Daoy (cell line): ENCODE data around the gene APBA1. TPM values are rescaled to one million over a fixed set of nuclear protein-coding genes. Genes with fewer than 3 reads are reported as not detected.

ENCODE experiments used
- DNase-seq: peaks from one replicate; pipeline ENCODE4 v3.0.0-alpha.2; 2015; ENCODE audit warnings: low read depth
- total RNA-seq: library from RNA; depleted of rRNA; stranded (reverse); fragments of >200 nt; shearing (Covaris generic); gene quantifications from 2 replicates; pipeline ENCODE4 v1.2.3, GENCODE V29; 2014

The APBA1 gene
- total RNA-seq, 1 experiment from 2014 or later = 6.7 TPM

- no peak for DNase-seq
These were observed 93.0 kb downstream of the APBA1 start for GRCh38 chr9:69579032-69579758.

GRCh38 chr9:69578026-69578425 lies 94.1 kb downstream of the APBA1 start:
- DNase-seq = no peak

- DNase-seq = no peak
These were observed 95.0 kb downstream of the APBA1 start for GRCh38 chr9:69577123-69577522.

GRCh38 chr9:69574057-69574456 lies 98.1 kb downstream of the APBA1 start:
- DNase-seq = no peak

GRCh38 chr9:69573651-69574050 lies 98.5 kb downstream of the APBA1 start:
- peak; percentile 71 for DNase-seq

GRCh38 chr9:69572611-69573010 lies 99.6 kb downstream of the APBA1 start:
- no peak for DNase-seq

GRCh38 chr9:69571032-69571431 lies 101.1 kb downstream of the APBA1 start:
- peak; percentile 27 for DNase-seq

- peak; percentile 63 for DNase-seq
These were observed 102.3 kb downstream of the APBA1 start for GRCh38 chr9:69569738-69570451.

GRCh38 chr9:69564557-69564956 lies 107.6 kb downstream of the APBA1 start:
- DNase-seq = no peak

GRCh38 chr9:69559126-69559525 lies 113.0 kb downstream of the APBA1 start:
- DNase-seq = no peak

- DNase-seq = no peak
These were observed 115.5 kb downstream of the APBA1 start for GRCh38 chr9:69556707-69557106.

- no peak for DNase-seq
These were observed 116.4 kb downstream of the APBA1 start for GRCh38 chr9:69555802-69556201.

- DNase-seq = peak; percentile 80
These were observed 117.2 kb downstream of the APBA1 start for GRCh38 chr9:69554945-69555344.

- DNase-seq = peak; percentile 52
These were observed 122.6 kb downstream of the APBA1 start for GRCh38 chr9:69549310-69550202.

GRCh38 chr9:69548681-69549080 lies 123.5 kb downstream of the APBA1 start:
- DNase-seq = no peak

GRCh38 chr9:69546265-69546664 lies 125.9 kb downstream of the APBA1 start:
- peak; percentile 12 for DNase-seq

GRCh38 chr9:69542942-69543704 lies 129.0 kb downstream of the APBA1 start:
- DNase-seq = peak; percentile 56

GRCh38 chr9:69542058-69542457 lies 130.1 kb downstream of the APBA1 start:
- no peak for DNase-seq

- no peak for DNase-seq
These were observed 136.3 kb downstream of the APBA1 start for GRCh38 chr9:69535911-69536310.

GRCh38 chr9:69535286-69535832 lies 136.8 kb downstream of the APBA1 start:
- DNase-seq = no peak

- DNase-seq = no peak
These were observed 139.8 kb downstream of the APBA1 start for GRCh38 chr9:69532396-69532795.
